Measurements from ENCODE around the gene KIF7. TPM values are rescaled to one million over a fixed set of nuclear protein-coding genes. Genes with fewer than 3 reads are reported as not detected.

KIF7 gene
- total RNA-seq, 1 donor from 2014 or later: 1.5 TPM

GRCh38 chr15:89578146-89578545 is 77.1 kb downstream of the KIF7 start:
- ATAC-seq: no peak
- peaks cover 12% of the 10 kb centered on the region for H3K4me1 ChIP-seq
- H3K36me3 ChIP-seq: no peaks in the 10 kb centered on the region
- H3K27ac ChIP-seq: no peak overlapping the region
- no peaks in the 10 kb centered on the region for H3K9me3 ChIP-seq
- H3K27me3 ChIP-seq (ENCODE audit: low read depth): no peaks in the 10 kb centered on the region
- DNase-seq: no peak
- no peak for TF ChIP-seq CTCF (IDR thresholded peaks at IDR 0.05)
- H3K4me3 ChIP-seq: no peak overlapping the region
- intact Hi-C loops (cut with DNase I): no loop called here

Other genes starting within 250 kb of the KIF7 start
- gene RHCG, start 158.9 kb downstream of the KIF7 start, total RNA-seq: not detected
- 0.32 TPM for gene TICRR, start 80.0 kb downstream of the KIF7 start, total RNA-seq
- gene PLIN1, start 23.9 kb upstream of the KIF7 start, total RNA-seq: 1.3 TPM
- 10.1 TPM for gene PEX11A, start 35.3 kb upstream of the KIF7 start, total RNA-seq
- gene WDR93, start 35.3 kb upstream of the KIF7 start, total RNA-seq: 1.2 TPM
- gene MESP1, start 95.8 kb upstream of the KIF7 start, total RNA-seq: 0.53 TPM
- gene MESP2, start 120.9 kb upstream of the KIF7 start, total RNA-seq: not detected
- gene ANPEP, start 159.4 kb upstream of the KIF7 start, total RNA-seq: 104 TPM
- gene AP3S2, start 238.5 kb upstream of the KIF7 start, total RNA-seq: 36.9 TPM